Measurements from ENCODE around the gene PITPNC1. TPM values are rescaled to one million over a fixed set of nuclear protein-coding genes. Genes with fewer than 3 reads are reported as not detected.

The PITPNC1 gene
- total RNA-seq, 1 donor from 2014 or later: 8.1 TPM

DNA sequence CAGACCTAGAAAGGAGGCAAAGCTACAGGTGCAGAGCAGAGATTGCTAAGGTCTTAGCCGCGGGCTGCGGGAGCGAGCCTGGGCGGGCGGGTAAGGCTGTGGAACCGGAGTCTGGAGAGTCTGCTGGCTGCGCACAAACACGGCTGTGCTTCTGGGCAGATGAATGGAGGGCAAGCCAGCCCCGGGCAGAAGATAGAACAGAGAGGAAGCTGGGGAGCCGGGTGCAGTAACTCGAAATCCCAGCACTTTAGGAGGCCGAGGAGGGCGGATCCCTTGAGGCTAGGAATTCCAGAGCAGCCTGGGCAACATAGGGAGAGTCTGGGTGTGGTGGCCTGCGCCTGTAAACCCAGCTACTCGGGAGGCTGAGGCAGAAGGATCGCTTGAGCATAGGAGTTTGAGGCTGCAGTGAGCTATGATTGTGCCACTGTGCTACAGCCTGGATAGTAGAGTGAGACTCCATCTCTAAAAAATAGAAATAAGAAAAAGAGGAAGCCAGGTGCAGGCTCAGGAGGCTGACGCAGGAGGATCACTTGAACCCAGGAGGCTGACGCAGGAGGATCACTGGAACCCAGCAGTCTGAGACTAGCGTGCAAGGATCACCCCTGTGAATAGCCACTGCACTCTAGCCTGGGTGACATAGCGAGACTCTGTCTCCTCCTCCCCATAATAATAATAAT, 56.3 kb downstream of the PITPNC1 start:
- Histone ChIP-seq H3K27me3 (no peaks in the 10 kb centered on the region), H3K9me3 (no peaks in the 10 kb centered on the region), H3K36me3 (no peaks in the 10 kb centered on the region), H3K4me3 (no peak overlapping the region), H3K27ac (no peak overlapping the region), H3K4me1 (peaks cover 5% of the 10 kb centered on the region)
- intact Hi-C loops (cut with DNase I): no loop called here
- TF ChIP-seq, protein P1, sequence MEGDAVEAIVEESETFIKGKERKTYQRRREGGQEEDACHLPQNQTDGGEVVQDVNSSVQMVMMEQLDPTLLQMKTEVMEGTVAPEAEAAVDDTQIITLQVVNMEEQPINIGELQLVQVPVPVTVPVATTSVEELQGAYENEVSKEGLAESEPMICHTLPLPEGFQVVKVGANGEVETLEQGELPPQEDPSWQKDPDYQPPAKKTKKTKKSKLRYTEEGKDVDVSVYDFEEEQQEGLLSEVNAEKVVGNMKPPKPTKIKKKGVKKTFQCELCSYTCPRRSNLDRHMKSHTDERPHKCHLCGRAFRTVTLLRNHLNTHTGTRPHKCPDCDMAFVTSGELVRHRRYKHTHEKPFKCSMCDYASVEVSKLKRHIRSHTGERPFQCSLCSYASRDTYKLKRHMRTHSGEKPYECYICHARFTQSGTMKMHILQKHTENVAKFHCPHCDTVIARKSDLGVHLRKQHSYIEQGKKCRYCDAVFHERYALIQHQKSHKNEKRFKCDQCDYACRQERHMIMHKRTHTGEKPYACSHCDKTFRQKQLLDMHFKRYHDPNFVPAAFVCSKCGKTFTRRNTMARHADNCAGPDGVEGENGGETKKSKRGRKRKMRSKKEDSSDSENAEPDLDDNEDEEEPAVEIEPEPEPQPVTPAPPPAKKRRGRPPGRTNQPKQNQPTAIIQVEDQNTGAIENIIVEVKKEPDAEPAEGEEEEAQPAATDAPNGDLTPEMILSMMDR (IDR thresholded peaks at IDR 0.05): no peak
- no peak for TF ChIP-seq POLR2AphosphoS5 (IDR thresholded peaks at IDR 0.05; ENCODE audit: insufficient read depth in 1 of 2, low read depth in 1 of 2)
- no peak for TF ChIP-seq POLR2A (IDR thresholded peaks at IDR 0.05)
- DNase-seq (ENCODE audit: extremely low spot score in 2 of 2): no peak

DNA sequence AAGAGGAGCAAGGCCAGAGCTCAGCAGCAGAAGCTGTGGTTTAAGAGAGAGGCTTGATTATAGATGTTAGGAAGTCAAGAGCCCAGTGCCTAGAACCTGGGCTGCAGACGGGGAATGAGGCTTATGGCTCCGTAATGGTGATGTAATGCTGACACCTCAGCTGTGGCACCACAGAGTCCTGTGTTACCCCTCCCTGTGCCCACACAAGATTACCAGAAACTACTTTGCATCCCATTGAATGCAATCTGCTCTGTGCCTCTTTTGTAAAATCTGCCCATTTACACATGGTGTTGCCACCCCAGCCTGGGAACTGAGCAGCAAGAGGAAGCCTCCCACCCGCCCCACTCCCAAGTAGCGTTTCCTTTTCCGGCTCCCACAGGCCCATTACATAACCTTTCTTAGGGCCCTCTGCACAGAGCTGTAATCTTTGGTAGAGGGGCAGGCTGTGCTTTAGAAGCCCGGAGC, 57.0 kb downstream of the PITPNC1 start:
- H3K36me3 ChIP-seq: no peaks in the 10 kb centered on the region
- peaks cover 5% of the 10 kb centered on the region for H3K4me1 ChIP-seq
- no peaks in the 10 kb centered on the region for H3K27me3 ChIP-seq
- H3K27ac ChIP-seq: peak overlapping the region; percentile 30
- TF ChIP-seq, protein P1 (IDR thresholded peaks at IDR 0.05): no peak
- no peak for TF ChIP-seq POLR2A (IDR thresholded peaks at IDR 0.05)
- no peak for TF ChIP-seq POLR2AphosphoS5 (IDR thresholded peaks at IDR 0.05; ENCODE audit: insufficient read depth in 1 of 2, low read depth in 1 of 2)
- no peaks in the 10 kb centered on the region for H3K9me3 ChIP-seq
- intact Hi-C loops (cut with DNase I): no loop called here
- DNase-seq (ENCODE audit: extremely low spot score in 2 of 2): no peak
- no peak overlapping the region for H3K4me3 ChIP-seq

DNA sequence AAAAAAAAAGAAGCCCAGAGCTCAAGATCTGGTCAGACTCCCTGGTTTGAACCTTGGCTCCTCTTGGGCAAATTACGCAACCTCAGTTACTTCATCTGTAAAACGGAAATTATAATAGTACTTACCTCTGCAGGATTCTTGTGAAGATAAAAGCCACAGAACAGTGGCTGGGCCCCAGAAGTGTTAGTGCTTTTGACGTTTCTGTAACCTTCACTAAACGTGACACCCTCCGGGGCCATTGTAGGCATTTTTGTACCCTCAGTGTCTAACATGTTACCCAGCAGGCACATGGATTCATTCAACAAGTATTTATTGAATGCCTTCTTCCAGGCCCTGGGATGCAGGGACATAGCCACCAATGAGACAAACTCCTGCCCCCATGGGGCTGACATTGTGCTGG, 58.0 kb downstream of the PITPNC1 start:
- DNase-seq (ENCODE audit: extremely low spot score in 2 of 2): no peak
- Histone ChIP-seq H3K36me3 (no peaks in the 10 kb centered on the region), H3K4me3 (no peak overlapping the region), H3K9me3 (no peaks in the 10 kb centered on the region), H3K4me1 (peaks cover 5% of the 10 kb centered on the region), H3K27ac (no peak overlapping the region), H3K27me3 (no peaks in the 10 kb centered on the region)
- no peak for TF ChIP-seq POLR2AphosphoS5 (IDR thresholded peaks at IDR 0.05; ENCODE audit: insufficient read depth in 1 of 2, low read depth in 1 of 2)
- TF ChIP-seq, protein P1 (IDR thresholded peaks at IDR 0.05): no peak
- TF ChIP-seq POLR2A (IDR thresholded peaks at IDR 0.05): no peak
- intact Hi-C loops (cut with DNase I): no loop called here

DNA sequence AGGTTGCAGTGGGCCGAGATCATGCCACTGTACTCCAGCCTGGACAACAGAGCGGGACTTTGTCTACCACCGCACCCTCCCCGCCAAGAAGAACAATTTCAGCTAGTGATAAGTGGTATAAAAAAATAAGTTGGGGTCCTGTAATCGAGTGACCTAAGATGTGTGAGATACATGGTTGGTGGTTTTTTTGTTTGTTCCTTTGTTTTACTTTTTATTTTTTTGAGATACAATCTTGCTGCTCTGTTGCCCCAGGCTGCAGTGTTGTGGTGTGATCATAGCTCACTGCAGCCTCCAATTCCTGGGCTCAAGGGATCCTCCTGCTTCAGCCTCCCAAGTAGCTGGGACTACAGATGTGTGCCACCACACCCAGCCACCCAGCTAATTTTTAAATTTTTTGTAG, 58.7 kb downstream of the PITPNC1 start:
- intact Hi-C loops (cut with DNase I): no loop called here
- DNase-seq (ENCODE audit: extremely low spot score in 2 of 2): no peak
- H3K9me3 ChIP-seq: no peaks in the 10 kb centered on the region

DNA sequence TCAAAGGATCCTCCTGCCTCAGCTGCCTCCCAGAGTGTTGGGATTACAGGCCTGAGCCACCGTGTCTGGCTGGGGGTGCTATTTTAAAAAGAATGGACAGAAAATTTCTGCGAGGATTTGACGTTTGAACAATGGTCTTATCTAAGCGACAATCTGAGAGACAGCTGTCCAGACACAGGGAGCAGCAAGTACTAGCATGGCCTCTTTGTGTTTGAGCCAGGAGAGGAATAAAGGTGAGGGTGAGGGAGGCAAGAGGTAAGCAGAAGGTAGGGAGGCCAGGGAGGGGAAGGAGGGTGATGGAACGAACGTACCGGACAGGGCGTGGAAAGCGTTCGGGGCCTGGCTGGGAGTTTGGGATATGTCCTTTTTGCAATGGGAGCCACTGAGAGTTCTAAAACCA, 59.2 kb downstream of the PITPNC1 start:
- no peaks in the 10 kb centered on the region for H3K36me3 ChIP-seq
- no peak for DNase-seq (ENCODE audit: extremely low spot score in 2 of 2)
- no peak overlapping the region for H3K4me3 ChIP-seq
- no peaks in the 10 kb centered on the region for H3K27me3 ChIP-seq
- TF ChIP-seq POLR2A (IDR thresholded peaks at IDR 0.05): no peak
- TF ChIP-seq, protein P1 (IDR thresholded peaks at IDR 0.05): no peak
- no peak for TF ChIP-seq POLR2AphosphoS5 (IDR thresholded peaks at IDR 0.05; ENCODE audit: insufficient read depth in 1 of 2, low read depth in 1 of 2)
- H3K27ac ChIP-seq: no peak overlapping the region
- no peaks in the 10 kb centered on the region for H3K9me3 ChIP-seq
- peaks cover 3% of the 10 kb centered on the region for H3K4me1 ChIP-seq
- intact Hi-C loops (cut with DNase I): no loop called here

More for the DNA sequence above, 58.7 kb downstream of the PITPNC1 start:
- Histone ChIP-seq H3K27me3 (no peaks in the 10 kb centered on the region), H3K27ac (no peak overlapping the region), H3K4me3 (no peak overlapping the region), H3K4me1 (peaks cover 5% of the 10 kb centered on the region), H3K36me3 (no peaks in the 10 kb centered on the region)
- TF ChIP-seq, protein P1 (IDR thresholded peaks at IDR 0.05): no peak
- TF ChIP-seq POLR2A (IDR thresholded peaks at IDR 0.05) (no peak), POLR2AphosphoS5 (IDR thresholded peaks at IDR 0.05; ENCODE audit: insufficient read depth in 1 of 2, low read depth in 1 of 2) (no peak)
